Liver (tissue), 9 donors: ENCODE data around the gene INSIG2. TPM values are rescaled to one million over a fixed set of nuclear protein-coding genes. Genes with fewer than 3 reads are reported as not detected.

ENCODE experiments used
- DNase-seq: peaks from one replicate; pipeline ENCODE4 v3.0.0-alpha.2; 2017; ENCODE audit warnings: low spot score
- H3K27ac ChIP-seq, 2 donors: one replicate each; pipeline ENCODE4 v1.7.0; 2013; ENCODE audit warnings: inconsistent platforms in 2 of 2, low read length in 2 of 2, control low read depth in 1 of 2, low read depth in 1 of 2, mild to moderate bottlenecking in 1 of 2
- H3K27me3 ChIP-seq, 4 donors: one replicate each; pipeline versions ENCODE4 v1.6.1 to v1.7.0; 2013; ENCODE audit warnings: low read length in 3 of 4, inconsistent platforms in 1 of 4, mild to moderate bottlenecking in 1 of 4, moderate library complexity in 1 of 4; ENCODE audit not compliant: control insufficient read depth in 4 of 4, insufficient read depth in 4 of 4
- H3K36me3 ChIP-seq, 4 donors: one replicate each; pipeline versions ENCODE4 v1.6.1 to v1.7.0; 2013; ENCODE audit warnings: low read length in 3 of 4, mild to moderate bottlenecking in 3 of 4, low read depth in 1 of 4, moderate library complexity in 1 of 4; ENCODE audit not compliant: control insufficient read depth in 4 of 4, insufficient read depth in 3 of 4
- H3K4me1 ChIP-seq, 4 donors: one replicate each; pipeline versions ENCODE4 v1.6.1 to v1.7.0; 2013; ENCODE audit warnings: low read length in 3 of 4, mild to moderate bottlenecking in 3 of 4, moderate library complexity in 1 of 4; ENCODE audit not compliant: control insufficient read depth in 4 of 4, insufficient read depth in 4 of 4
- H3K4me3 ChIP-seq, 3 donors: one replicate each; pipeline versions ENCODE4 v1.6.1 to v1.7.0; 2013; ENCODE audit warnings: low read length in 3 of 3, control low read depth in 1 of 3, low read depth in 1 of 3, mild to moderate bottlenecking in 1 of 3
- H3K9ac ChIP-seq, 2 donors: one replicate each; pipeline ENCODE4 v1.7.0; 2013; ENCODE audit warnings: low read length in 2 of 2, mild to moderate bottlenecking in 2 of 2, moderate library complexity in 2 of 2, control low read depth in 1 of 2, low read depth in 1 of 2
- H3K9me3 ChIP-seq, 4 donors: one replicate each; pipeline versions ENCODE4 v1.6.1 to v1.7.0; 2013; ENCODE audit warnings: low read length in 3 of 4; ENCODE audit not compliant: control insufficient read depth in 4 of 4
- EGR1 ChIP-seq, 2 donors: IDR thresholded peaks; 2 replicates each; pipeline ENCODE4 v1.6.1; 2016 to 2018; ENCODE audit warnings: antibody characterized with exemption in 2 of 2, low read depth in 2 of 2
- GABPA ChIP-seq, 2 donors: IDR thresholded peaks in 1 of 2; conservative IDR thresholded peaks in 1 of 2; 2 replicates each; pipeline ENCODE4 v1.6.1; 2016; ENCODE audit warnings: antibody characterized with exemption in 2 of 2, mild to moderate bottlenecking in 1 of 2, moderate library complexity in 1 of 2
- HNF4A ChIP-seq, 2 donors: conservative IDR thresholded peaks; 2 replicates each; pipeline ENCODE4 v1.6.1; 2016; ENCODE audit warnings: antibody characterized with exemption in 2 of 2, mild to moderate bottlenecking in 2 of 2
- HNF4G ChIP-seq: IDR thresholded peaks from 2 replicates; pipeline ENCODE4 v1.6.1; 2016; ENCODE audit warnings: antibody characterized with exemption
- JUND ChIP-seq, 2 donors: IDR thresholded peaks; 2 replicates each; pipeline ENCODE4 v1.6.1; 2016; ENCODE audit warnings: antibody characterized with exemption in 2 of 2
- RAD21 ChIP-seq, 2 donors: IDR thresholded peaks; 2 replicates each; pipeline ENCODE4 v1.6.1; 2016; ENCODE audit warnings: antibody characterized with exemption in 2 of 2, mild to moderate bottlenecking in 2 of 2
- RXRA ChIP-seq, 2 donors: IDR thresholded peaks; 2 replicates each; pipeline ENCODE4 v1.6.1; 2017 to 2018; ENCODE audit warnings: antibody characterized with exemption in 2 of 2, mild to moderate bottlenecking in 1 of 2
- SP1 ChIP-seq: IDR thresholded peaks from 2 replicates; pipeline ENCODE4 v1.6.1; 2018; ENCODE audit warnings: antibody characterized with exemption, mild to moderate bottlenecking
- TAF1 ChIP-seq: conservative IDR thresholded peaks from 2 replicates; pipeline ENCODE4 v1.6.1; 2016; ENCODE audit warnings: antibody characterized with exemption, mild to moderate bottlenecking
- YY1 ChIP-seq: IDR thresholded peaks from 2 replicates; pipeline ENCODE4 v1.6.1; 2016; ENCODE audit warnings: antibody characterized with exemption, mild to moderate bottlenecking
- WGBS: extraction: QIAGEN DNeasy Blood & Tissue Kit; methylation state at CpG from one replicate; pipeline ENCODE4 v1.1.7; 2013; 5-methylcytosine and 5-hydroxymethylcytosine counted together
- polyA plus RNA-seq, 2 donors: library from polyadenylated mRNA; stranded (reverse) in 1 of 2; unstranded in 1 of 2; fragments of 200-250 nt in 1 of 2; fragments of >200 nt in 1 of 2; fragmentation: Nextera tagmentation in 1 of 2; extraction: Ambion mirVana in 1 of 2; gene quantifications; one replicate each; pipeline versions ENCODE4 v1.2.1 to v1.2.3, GENCODE V29; 2013 to 2015
- total RNA-seq, 2 donors: library from RNA; depleted of rRNA; stranded (reverse); fragments of >200 nt; gene quantifications; one replicate each; pipeline ENCODE4 v1.2.3, GENCODE V29; 2014
- TF ChIP-seq, protein P1 (sequence below): IDR thresholded peaks from 2 replicates; pipeline ENCODE4 v1.6.1; 2016; ENCODE audit warnings: antibody characterized with exemption, mild to moderate bottlenecking
- TF ChIP-seq, protein P2 (sequence below): IDR thresholded peaks from 2 replicates; pipeline ENCODE4 v1.6.1; 2016; ENCODE audit warnings: antibody characterized with exemption
- TF ChIP-seq, protein P3 (sequence below): IDR thresholded peaks from 2 replicates; pipeline ENCODE4 v1.6.1; 2016; ENCODE audit warnings: antibody characterized with exemption
- TF ChIP-seq, protein P4 (sequence below): IDR thresholded peaks from 2 replicates; pipeline ENCODE4 v1.6.1; 2016; ENCODE audit warnings: antibody characterized with exemption
- TF ChIP-seq, protein P5 (sequence below): fragments of 150-350 bp; IDR thresholded peaks from 2 replicates; pipeline ENCODE4 v1.5.1; 2017; ENCODE audit warnings: improper control_type of control experiment, low read depth, low read length; ENCODE audit not compliant: missing input control
- donor health status: healthy.
- donor health status: healthy.
- donor health status: healthy.
- donor health status: healthy.
- donor health status: healthy.

INSIG2 gene
- total and polyA plus RNA-seq, 4 donors, result 11.3 to 18.5 (median 15.6) TPM

DNA sequence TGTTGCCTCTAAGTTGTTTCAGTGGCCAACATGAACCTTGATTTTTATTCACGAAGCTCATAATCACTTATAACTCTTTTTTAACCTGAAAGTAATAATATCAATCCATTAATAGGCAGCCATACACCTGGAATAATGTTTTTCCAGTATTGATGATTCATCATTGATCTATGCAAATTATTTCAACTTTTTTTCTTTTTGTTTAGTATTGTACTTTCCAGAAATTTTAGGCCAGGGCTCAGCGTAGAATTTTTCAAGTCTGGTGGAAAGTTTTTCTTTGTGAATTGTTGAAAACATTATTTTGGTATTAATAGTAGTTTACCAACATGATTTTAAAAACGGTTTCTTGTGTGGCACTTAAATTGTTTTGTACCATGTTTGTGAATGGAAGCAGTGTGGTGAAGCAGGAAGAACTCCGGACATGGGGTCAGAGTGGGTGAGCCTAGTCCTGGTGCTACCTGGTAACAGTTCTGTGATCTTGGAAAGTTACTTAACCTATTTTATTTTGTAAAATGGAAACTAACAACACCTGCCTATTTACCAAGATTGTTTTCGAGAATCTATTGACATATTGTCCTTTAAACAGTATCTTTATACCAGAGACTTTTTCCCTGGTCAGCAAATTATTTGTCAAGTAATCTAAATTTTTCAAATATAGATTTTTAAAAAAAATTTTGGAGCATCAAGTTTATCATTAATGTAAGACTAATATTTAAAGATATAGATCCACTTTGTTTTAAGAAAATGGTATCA lies 2.3 kb downstream of the INSIG2 start:
- H3K4me3 ChIP-seq, result no peak overlapping the region
- H3K36me3 ChIP-seq, result no peaks in the 10 kb centered on the region
- H3K27ac ChIP-seq, result peak overlapping the region; percentile 95 to 96
- peak overlapping the region in 1 of 2 donors; percentile 99 for H3K9ac ChIP-seq
- peaks cover 5 to 33% (median 19%) of the 10 kb centered on the region in 4 donors for H3K4me1 ChIP-seq
- 45% methylated on average over 5 of the region's 5 CpGs for WGBS
- DNase-seq, result no peak
- no peaks in the 10 kb centered on the region for H3K27me3 ChIP-seq
- no peaks in the 10 kb centered on the region for H3K9me3 ChIP-seq
- TF ChIP-seq JUND (IDR thresholded peaks at IDR 0.05) (no peak), SP1 (no peak), RAD21 (IDR thresholded peaks at IDR 0.05) (no peak), GABPA (IDR thresholded peaks at IDR 0.05 in 1 of 2, conservative IDR thresholded peaks at IDR 0.05 in 1 of 2) (no peak), HNF4G (no peak), EGR1 (IDR thresholded peaks at IDR 0.05; ENCODE audit: low read depth in 2 of 2) (no peak), YY1 (peak; percentile 23), HNF4A (conservative IDR thresholded peaks at IDR 0.05) (peak; percentile 17 to 36), RXRA (IDR thresholded peaks at IDR 0.05) (no peak)
- TF ChIP-seq, protein P1, sequence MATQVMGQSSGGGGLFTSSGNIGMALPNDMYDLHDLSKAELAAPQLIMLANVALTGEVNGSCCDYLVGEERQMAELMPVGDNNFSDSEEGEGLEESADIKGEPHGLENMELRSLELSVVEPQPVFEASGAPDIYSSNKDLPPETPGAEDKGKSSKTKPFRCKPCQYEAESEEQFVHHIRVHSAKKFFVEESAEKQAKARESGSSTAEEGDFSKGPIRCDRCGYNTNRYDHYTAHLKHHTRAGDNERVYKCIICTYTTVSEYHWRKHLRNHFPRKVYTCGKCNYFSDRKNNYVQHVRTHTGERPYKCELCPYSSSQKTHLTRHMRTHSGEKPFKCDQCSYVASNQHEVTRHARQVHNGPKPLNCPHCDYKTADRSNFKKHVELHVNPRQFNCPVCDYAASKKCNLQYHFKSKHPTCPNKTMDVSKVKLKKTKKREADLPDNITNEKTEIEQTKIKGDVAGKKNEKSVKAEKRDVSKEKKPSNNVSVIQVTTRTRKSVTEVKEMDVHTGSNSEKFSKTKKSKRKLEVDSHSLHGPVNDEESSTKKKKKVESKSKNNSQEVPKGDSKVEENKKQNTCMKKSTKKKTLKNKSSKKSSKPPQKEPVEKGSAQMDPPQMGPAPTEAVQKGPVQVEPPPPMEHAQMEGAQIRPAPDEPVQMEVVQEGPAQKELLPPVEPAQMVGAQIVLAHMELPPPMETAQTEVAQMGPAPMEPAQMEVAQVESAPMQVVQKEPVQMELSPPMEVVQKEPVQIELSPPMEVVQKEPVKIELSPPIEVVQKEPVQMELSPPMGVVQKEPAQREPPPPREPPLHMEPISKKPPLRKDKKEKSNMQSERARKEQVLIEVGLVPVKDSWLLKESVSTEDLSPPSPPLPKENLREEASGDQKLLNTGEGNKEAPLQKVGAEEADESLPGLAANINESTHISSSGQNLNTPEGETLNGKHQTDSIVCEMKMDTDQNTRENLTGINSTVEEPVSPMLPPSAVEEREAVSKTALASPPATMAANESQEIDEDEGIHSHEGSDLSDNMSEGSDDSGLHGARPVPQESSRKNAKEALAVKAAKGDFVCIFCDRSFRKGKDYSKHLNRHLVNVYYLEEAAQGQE, result no peak
- TF ChIP-seq, protein P2, sequence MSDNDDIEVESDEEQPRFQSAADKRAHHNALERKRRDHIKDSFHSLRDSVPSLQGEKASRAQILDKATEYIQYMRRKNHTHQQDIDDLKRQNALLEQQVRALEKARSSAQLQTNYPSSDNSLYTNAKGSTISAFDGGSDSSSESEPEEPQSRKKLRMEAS, result no peak
- TF ChIP-seq, protein P3, sequence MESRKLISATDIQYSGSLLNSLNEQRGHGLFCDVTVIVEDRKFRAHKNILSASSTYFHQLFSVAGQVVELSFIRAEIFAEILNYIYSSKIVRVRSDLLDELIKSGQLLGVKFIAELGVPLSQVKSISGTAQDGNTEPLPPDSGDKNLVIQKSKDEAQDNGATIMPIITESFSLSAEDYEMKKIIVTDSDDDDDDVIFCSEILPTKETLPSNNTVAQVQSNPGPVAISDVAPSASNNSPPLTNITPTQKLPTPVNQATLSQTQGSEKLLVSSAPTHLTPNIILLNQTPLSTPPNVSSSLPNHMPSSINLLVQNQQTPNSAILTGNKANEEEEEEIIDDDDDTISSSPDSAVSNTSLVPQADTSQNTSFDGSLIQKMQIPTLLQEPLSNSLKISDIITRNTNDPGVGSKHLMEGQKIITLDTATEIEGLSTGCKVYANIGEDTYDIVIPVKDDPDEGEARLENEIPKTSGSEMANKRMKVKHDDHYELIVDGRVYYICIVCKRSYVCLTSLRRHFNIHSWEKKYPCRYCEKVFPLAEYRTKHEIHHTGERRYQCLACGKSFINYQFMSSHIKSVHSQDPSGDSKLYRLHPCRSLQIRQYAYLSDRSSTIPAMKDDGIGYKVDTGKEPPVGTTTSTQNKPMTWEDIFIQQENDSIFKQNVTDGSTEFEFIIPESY, result no peak
- TF ChIP-seq, protein P4, sequence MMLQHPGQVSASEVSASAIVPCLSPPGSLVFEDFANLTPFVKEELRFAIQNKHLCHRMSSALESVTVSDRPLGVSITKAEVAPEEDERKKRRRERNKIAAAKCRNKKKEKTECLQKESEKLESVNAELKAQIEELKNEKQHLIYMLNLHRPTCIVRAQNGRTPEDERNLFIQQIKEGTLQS, result no peak
- TF ChIP-seq, protein P5, sequence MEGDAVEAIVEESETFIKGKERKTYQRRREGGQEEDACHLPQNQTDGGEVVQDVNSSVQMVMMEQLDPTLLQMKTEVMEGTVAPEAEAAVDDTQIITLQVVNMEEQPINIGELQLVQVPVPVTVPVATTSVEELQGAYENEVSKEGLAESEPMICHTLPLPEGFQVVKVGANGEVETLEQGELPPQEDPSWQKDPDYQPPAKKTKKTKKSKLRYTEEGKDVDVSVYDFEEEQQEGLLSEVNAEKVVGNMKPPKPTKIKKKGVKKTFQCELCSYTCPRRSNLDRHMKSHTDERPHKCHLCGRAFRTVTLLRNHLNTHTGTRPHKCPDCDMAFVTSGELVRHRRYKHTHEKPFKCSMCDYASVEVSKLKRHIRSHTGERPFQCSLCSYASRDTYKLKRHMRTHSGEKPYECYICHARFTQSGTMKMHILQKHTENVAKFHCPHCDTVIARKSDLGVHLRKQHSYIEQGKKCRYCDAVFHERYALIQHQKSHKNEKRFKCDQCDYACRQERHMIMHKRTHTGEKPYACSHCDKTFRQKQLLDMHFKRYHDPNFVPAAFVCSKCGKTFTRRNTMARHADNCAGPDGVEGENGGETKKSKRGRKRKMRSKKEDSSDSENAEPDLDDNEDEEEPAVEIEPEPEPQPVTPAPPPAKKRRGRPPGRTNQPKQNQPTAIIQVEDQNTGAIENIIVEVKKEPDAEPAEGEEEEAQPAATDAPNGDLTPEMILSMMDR, result no peak

DNA sequence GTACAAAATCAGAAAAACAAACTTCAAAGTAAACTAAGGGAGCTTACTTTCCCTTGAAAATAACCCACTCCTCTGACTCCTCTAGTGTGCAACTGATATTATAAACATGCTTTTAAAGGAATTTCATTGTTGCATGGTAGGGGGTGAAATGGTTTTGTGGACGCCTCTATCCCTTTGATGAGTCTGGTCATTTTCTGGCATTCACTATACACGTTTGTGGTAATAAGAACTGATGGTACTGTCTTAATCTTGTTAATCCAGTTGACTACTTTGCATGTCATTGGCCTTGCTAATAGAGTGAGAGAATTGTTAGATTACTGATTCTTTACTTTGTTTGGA lies 2.8 kb downstream of the INSIG2 start:
- Histone ChIP-seq H3K27ac (no peak overlapping the region), H3K9me3 (no peaks in the 10 kb centered on the region), H3K9ac (peak overlapping the region in 1 of 2 donors; percentile 16), H3K4me1 (peaks cover 5 to 29% (median 18%) of the 10 kb centered on the region in 4 donors), H3K4me3 (no peak overlapping the region), H3K36me3 (no peaks in the 10 kb centered on the region), H3K27me3 (no peaks in the 10 kb centered on the region)
- TF ChIP-seq TAF1, result no peak
- TF ChIP-seq SP1, result no peak
- TF ChIP-seq, protein P3, result no peak
- TF ChIP-seq RAD21 (IDR thresholded peaks at IDR 0.05), result no peak
- TF ChIP-seq RXRA (IDR thresholded peaks at IDR 0.05), result no peak
- 70% methylated on average over 2 of the region's 2 CpGs for WGBS
- DNase-seq, result no peak
